DMS 273 (cell line): ENCODE results near the gene LMF2.
"Not testable (repeated sequence)": the region's sequence is repeated elsewhere in the genome, so short reads cannot be mapped to it uniquely, and the experiment has no call there.

Experiments used
- DNase-seq: peaks from one replicate; lab custom pipeline; 2025; ENCODE audit not compliant: unreplicated experiment; lab: John Stamatoyannopoulos, UW

Gene LMF2

DNA sequence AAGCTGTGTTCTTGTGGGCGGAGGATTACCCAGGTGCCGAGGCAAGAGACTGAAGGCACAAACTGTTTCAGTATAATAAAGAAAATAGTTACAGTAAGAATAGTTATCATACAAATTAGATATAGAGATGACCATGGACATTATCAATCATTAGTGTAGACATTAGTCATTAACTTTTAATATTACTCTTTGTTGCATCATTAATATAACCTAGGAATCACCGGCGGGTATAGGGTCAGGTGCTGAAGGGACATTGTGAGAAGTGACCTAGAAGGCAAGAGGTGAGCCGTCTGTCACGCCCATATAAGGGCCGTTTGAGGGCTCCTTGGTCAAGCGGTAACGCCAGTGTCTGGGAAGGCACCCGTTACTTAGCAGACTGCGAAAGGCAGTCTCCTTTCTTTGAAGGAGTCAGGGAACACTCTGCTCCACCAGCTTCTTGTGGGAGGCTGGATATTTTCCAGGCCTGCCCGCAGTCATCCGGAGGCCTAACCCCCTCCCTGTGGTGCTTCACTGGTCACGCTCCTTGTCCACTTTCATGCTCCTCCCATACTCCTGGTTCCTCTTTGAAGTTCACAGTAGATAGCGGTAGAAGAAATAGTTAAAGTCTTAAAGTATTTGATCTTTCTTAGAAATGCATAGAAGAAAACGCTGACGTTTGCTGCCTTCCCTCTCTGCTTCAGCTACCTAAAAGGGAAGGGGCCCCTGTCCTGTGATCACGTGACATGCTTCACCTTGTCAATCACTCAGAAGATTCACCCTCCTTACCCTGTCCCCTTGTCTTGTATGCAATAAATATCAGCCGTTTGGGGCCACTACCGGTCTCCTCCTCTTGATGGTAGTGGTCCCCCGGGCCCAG, 26.6 kb upstream of the LMF2 start:
- not testable (repeated sequence) for DNase-seq

DNA sequence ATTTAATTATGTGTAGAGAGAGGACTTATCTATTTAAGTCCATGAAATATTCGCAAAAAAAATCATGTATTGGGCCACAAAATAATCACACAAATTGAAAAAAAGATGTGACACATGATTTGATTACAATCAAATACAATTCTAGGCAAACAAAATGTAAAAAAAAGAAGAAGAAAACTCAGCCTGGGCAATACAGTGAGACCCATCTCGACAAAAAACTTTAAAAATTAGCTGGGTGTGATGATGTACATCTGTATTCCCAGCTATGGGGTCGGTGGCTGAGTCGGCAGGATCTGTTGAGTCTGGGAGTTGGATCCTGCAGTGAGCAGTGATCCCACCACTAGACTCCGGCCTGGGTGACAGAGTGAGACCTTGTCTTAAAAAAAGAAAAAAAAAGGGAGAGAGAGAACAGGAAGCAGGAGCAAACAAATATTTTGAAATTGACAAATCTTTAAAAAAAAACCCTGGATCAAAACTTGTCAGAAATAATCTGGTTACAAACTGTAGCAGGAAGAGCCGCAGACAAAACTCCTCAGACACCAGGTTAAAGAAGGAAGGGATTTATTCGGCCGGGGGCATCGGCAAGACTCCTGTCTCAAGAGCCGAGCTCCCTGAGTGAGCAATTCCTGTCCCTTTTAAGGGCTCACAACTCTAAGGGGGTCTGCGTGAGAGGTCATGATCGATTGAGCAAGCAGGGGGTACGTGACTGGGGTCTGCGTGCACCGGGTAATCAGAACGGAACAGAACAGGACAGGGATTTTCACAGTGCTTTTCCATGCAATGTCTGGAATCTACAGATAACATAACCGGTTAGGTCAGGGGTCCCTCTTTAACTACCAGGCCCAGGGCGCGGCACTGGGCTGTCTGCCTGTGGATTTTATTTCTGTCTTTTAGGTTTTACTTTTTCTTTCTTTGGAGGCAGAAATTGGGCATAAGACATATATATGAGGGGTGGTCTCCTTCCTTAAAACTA, 25.6 kb upstream of the LMF2 start:
- no peak for DNase-seq

DNA sequence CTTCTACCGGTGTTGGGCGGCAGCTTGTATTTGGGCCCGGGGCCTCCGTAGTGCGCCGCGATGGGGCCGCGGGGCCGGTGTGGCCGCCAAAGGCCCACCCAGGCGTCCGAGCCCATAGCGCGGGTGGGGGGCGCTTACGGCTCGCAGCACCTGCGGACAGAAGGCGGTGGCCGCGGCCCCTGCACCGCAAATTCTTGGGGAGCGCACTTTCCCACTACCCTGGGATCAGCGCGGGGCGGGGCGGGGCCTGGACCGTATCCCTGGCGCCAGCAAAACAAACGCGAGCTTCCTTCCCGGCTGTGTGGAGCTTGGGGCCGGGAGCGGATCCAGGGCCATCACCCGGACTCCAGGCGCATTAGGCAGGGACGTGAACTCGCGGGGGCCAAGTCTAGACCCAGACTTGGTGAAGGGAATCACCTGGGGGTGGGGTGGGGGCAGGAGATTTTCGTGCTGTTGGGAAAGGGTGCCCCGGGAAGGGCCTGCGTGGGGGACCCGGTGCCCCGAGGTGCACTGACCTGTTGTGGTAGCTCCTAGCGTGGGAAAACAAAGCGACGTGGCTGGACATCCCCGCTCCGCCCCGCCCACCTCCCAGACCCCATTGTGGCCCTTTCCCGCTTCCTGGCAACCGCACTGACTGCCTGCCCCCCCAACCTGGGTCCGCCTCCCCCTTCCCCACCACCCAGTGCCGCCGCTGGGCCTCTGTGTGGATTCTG, 24.6 kb upstream of the LMF2 start:
- peak; percentile 45 for DNase-seq

DNA sequence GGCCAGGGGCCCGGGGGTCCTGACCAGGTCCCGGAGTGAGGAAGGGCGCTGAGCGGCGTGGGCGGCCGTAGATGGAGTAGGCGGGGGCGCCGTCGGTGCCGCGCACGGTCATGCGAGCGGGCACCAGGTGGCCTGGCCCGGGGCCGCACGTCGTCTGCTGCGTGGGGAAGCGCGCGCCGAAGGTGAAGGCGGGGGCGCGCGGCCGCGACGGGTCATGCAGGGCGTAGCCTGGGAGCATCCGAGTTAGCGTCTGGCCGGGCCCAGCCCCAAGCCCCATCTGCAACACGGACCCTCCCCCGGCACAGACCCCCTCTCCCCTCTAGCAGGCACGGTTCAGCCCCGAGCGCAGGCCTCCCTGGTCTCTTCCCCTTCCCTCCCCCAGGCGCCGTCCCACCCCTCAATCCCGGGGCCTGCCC, 24.1 kb upstream of the LMF2 start:
- peak; percentile 51 for DNase-seq

DNA sequence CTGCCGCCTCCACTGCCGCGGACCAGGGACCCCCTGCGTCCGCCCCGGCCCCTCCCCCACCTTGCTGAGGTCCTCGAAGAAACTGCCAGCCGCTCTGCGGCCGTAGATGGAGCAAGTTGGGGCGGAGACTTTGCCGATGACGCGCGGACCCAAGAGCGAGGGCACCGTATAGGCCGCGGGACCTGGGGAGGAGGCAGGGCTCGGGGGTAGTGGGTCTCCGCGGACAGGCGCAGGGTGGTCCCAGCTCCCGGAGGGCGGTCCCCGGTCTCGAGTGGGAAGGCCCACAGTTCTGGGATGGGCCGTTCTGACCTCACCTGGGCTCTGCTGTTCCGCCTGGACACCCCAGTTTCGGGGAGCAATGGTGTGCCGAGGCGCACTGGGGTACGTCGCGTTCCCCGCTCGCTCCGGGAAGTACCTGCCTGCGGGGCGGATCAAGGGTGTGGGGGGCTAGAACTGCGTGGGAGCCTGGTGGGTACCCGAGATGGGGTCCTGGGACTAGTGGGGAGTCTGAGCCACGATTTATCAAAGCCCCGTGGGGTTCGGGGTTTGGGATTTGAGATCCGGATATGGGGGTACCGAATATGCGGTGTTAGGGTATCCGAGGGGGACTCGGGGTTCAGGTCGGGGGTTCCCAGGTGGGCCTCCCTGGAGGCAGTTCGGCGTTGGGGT, 23.5 kb upstream of the LMF2 start:
- DNase-seq = peak; percentile 76

DNA sequence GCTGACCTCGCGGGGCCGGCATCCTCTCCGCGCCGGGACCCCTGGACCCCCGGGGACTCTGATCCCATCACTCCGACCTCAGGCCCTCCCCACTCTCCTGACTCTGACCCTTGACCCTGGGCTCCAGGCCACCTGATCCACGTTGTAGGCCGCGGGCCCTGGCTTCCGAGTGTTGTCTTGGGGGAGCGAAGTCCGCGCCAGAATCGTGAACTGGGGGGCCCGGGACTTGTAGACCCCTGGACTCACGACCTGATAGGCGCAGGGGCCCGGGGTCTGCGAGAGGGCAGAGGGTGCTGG, 23.0 kb upstream of the LMF2 start:
- no peak for DNase-seq

DNA sequence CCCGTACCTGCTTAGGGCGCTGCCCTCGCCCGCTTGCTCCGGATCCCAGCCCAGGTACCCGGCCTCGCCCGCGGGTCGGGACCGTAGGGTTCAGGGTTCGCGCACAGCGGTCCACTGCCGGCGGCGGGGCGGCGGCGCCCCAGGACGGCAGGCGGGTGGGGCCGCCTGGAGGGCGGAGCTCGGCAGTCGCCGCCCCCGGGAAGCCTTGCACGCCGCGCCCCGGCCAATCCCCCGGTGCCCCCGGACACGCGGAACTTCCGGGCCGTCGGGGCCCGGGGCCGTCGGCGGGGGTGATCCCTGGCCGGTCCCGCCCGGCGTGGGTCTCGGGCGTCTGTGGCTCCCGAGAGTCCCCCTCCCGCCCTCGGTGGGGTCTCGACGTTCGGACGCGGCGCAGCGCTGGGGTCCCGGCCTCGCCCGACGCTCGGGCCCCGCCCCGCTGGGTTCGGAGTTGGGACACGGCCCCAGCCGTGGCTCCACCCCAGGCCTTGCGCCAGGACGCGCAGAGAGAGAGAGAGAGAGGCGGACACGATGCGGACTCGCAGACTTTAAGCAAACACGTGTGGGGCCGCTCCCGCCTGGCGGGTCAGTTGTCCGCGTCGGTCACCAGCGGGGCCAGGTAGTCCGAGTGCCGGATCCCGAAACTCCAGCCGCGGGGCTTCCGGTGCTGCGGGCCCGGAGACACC, 22.5 kb upstream of the LMF2 start, which contains the start of gene TYMP:
TYMP (minus strand) TSS at position 116 of the 683 bp plus-strand sequence. CDS start 303 bp downstream, outside the sequence.
- peak; percentile 63 for DNase-seq

DNA sequence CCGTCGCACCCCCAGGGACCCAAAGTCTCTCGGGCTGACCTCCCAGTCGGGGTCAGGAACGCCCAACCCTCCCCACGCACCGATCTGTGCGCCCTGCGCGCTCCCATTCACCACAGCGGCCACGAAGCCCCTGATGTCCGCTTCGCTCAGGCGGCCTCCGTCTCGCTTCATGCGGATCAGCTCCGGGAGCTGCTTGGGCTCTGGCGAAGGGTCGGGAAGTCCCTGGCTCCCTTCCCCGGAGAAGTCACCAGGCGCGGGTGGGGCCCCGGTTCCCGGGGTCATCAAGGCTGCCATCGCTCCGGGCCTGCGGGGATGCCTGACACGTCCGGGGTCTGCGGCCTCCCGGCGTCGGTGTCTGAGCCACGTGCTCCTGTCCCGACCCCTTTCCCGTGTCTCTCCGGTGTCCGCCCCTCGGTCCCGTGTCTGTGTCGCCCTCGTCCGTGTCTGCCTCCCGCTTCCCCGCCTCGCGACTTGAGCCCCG, 22.0 kb upstream of the LMF2 start:
- peak; percentile 43 for DNase-seq

DNA sequence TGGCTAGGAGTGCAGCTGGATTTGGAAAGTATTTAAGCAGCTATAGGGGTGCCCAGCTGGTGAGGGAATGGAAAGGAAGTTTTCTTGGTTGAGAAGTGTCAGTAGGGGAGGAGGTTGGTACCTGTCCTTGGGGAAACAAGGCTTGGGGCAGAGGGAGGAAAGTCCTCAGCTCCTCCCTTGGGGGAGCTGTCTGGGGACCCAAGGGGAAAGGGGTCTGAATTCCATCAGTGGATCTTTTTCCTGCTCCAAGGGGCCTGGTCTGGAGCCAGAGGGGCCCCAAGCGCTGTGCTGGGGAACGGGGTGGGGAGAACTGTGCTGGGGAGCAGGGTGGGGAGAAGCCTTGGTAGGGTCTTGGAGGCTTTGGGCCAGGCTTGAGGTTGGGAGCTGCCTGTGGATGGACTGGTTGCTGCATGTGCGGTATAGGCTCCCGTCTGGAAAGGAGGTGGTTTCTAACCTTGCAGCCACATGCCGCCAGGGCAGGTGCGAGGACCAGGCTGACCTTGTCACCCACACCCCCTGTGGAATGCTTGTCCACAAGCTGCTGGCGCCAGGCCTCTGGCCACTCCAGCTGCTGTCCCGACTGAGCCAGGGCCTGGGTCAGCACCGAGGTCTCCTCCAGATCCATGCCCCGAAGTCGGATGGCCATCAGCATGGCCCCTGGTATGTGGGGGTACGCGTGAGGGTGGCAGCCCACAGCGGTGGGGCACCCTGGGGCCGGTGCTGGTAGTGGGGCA, 21.3 kb upstream of the LMF2 start:
- DNase-seq = no peak

DNA sequence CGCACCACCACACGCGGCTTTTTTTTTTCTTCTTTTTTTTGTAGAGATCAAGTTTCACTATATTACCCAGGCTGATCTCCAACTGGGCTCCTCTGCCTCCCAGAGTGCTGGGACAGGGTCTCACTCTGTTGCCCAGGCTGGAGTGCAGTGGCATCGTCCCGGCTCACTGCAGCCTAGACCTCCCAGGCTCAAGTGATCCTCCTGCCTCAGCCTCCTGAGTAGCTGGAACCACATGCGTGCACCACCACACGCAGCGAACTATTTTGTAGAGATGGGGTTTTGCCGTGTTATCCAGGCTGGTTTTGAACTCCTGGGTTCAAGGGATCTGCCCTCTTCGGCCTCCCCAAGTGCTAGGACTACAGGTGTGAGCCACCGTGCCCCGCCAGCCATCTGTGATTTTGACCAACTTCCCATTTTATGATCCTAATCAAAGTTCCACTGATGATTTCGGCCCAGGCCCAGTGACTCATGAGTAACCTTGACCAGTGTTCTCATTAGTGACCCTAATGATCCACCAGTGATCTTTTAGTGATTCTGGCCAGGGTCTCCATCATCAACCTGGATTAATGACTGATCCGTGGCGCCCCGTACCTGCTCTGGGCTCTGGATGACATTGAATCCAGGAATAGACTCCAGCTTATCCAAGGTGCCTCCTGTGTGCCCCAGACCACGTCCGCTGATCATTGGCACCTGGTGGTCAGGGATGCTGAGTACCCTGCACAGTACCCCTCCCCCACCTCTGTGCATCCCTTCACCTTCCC, 20.6 kb upstream of the LMF2 start:
- DNase-seq = no peak

DNA sequence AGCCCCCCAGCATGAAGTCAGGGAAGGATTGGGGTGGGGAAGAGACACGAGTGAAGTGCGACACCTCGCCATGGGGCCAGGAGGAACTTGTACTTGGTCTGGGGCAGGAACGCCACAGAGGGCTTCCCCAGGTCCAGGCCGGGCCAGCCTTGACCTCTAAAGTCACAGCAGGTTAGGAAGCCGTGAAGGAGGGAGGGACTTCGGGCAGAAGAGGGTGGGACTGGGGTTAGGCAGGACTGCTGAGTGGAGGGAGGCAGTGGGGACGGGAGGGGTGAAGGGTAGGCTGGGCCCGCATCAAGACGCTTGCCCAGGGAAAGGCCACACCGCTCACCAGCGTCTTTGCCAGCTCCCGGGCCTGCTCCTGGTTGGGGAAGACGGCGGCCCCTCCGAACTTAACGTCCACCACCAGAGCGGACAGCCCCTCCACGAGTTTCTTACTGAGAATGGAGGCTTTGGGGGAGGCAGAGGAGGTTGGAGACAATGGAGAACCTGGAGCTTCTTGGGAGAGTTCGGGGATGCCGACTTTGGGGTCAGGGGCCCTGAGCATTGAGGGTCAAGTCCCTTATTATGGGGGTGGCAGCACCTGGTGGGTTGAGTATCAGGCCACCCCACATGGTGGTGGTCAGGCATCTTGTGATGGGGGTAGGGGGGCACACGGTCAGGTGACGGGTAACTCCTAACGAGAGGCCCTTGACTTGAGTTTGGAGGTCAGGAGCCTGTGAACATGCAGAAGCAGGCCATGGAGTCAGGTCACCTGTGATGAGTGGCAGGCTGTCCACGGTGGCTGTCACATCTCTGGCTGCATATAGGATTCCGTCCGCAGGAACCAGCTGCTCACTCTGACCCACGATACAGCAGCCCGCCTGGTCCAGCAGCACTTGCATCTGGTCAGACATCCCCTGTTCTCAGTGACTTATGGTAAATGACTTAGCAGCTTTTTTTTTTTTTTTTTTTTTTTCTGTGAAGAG, 19.6 kb upstream of the LMF2 start:
- peak; percentile 27 for DNase-seq

DNA sequence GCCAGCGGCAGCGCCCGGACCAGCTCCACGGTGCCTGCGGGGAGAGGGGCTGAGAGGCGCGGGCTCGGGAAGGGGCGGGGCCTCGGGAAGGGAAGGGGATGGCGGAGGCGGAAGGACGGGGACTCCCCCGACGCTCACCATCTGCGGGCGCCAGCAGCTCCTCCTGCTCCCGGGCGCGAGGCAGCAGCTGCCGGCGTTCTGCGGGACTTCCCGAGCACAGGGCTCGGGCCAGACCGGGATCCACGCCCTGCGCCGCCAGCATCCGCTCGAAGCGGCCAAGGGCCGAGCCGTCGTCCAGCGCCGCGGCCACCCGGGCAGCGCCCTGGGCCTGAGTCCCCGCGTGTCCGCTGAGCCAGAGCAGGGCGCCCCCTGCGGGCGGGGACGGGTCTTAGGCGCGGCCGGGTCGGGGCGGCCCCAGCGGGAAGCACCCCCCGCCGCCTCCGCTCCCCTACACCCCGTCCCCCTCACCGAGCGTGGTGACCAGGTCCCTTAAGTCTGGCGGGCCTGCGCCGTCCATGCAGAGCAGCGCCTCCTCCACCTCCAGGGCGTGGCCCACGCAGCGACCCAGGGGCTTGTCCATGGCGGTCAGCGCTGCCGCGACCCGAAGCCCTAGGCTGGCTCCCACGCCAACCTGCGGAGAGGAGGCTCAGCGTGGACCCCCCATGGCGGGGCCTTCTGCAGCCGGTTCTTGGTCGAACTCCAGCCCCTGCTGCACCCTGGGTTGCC, 18.8 kb upstream of the LMF2 start:
- peak; percentile 91 for DNase-seq

DNA sequence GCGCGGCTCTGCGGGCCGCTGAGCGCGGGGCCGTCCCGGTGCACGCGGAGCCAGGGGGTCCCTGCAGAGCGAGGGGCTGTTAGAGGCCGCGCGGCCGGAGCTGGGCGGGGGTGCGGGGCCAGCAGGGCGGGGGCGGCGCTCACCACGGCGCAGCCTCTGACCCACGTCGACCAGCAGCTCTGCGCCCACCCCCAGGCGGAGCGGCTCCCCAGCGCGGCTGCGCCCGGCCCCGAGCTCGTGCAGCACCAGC, 18.3 kb upstream of the LMF2 start:
- no peak for DNase-seq

DNA sequence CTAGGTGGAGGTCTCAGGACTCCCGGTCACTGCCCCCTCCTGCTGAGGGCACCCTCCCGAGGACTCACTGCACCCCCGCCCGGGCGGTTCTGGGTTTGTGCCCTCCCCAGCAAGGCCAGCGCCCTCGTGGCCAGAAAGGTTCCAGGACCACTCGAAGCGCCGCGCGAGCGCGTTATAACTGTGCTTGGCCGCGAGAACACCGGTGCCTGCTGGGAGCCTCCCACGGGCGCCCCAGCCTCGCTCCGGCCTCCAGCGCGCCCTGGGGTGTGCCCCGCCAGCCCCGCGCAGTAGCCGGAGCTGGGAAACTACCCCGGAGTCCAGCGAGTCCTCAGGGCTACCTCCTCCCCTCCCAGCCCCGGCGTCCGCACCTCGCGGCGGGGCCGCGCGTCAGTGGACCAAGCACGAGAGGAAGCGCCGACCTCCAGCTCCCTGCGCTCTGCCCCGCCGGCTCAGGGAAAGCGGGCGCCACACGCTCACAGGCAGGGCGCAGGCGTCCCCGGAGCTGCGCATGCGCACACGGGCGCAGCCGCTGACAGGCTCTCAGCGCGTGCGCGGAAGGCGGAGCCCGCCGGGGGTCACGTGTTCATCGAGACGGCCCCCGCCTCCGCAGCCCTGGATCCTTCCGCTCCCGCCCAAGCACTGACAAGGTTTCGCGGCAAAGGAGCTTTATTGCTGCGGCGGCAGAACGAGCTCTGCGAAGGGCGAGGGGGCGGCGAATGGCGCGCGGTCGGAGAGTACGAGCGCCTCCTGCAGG, 17.8 kb upstream of the LMF2 start, which contains the start of gene SCO2:
SCO2 (minus strand) TSS at position 495 of the 754 bp plus-strand sequence. CDS start 1,187 bp downstream, outside the sequence.
- peak; percentile 98 for DNase-seq

DNA sequence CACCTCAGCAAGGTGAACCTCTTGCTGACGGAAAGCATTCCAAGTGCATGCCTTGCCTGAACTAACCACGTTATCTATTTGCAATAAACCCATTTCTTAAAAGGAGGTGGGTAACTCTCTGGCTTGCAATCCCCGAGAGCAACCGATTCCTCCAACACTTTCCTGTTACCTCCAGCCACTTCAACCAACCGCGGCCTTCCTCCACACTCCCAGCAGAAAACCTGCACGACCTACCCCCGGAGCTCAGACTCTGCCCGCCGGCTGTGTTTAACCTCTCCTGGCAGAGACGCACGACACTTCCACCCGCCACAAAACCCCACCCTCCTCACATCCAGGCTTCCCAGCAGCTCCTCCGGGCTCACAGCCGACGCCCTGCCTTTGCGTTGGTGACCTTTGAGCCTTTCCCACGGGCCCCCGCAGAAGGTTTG, 17.2 kb upstream of the LMF2 start:
- DNase-seq = peak; percentile 63
